MM.1S (cell line): Measurements from ENCODE around the gene SOX13.

ENCODE experiments used
- EZH2 ChIP-seq: fragments of 300-600 bp; sonication (generic); optimal IDR thresholded peaks from 2 replicates; pipeline ENCODE3; 2017; ENCODE audit warnings: low read depth, mild to moderate bottlenecking, antibody characterized with exemption, low read length, mixed read lengths
- EZH2phosphoT487 ChIP-seq: fragments of 300-600 bp; sonication (generic); IDR thresholded peaks from 2 replicates; pipeline ENCODE4 v1.6.1; 2018; ENCODE audit warnings: antibody characterized with exemption, low read length
- TF ChIP-seq, protein P1 (sequence below): fragments of 300-600 bp; sonication (generic); IDR thresholded peaks from 2 replicates; pipeline ENCODE4 v1.5.1; 2016; ENCODE audit warnings: antibody characterized with exemption, low read length, mixed read lengths

DNA sequence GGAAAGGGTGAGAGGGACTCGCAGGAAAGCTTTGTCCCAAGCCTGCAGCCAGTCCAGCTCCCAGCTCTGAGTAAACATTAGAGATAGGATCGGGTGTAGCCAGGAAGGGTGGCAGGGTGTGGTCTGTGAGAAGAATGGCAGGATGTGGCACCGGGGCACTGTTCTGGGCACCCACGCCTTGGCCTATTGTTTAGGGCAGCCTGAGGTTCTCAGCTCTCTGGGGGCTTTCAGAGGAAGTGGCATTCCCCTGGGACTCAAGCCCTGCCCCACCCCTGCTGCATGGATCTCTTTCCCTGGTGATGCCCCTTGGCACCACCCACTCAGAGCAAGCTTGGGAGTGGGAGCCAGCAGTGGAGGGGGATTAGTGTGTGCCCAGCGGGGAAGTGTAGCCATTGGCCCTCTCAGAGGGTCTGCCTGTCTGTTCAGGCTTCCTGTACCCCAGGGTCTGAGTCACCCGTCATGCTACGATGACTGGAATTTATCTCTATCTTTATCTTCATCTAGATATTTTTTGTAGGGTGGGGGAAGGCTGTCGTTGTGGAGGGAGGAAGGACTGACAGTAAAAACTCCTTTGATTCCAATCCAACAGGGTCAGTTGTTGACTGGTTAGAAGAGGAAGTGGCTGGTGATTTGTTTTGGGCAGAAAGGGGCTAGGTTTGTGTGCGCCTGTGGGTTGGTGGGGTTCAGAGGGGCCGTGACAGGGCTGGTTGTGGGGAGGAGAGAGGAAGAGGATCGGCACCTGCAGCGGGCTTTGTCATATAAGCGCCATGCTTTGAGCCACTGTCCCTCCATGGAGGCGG is 31.6 kb downstream of the SOX13 start:
- TF ChIP-seq, protein P1, sequence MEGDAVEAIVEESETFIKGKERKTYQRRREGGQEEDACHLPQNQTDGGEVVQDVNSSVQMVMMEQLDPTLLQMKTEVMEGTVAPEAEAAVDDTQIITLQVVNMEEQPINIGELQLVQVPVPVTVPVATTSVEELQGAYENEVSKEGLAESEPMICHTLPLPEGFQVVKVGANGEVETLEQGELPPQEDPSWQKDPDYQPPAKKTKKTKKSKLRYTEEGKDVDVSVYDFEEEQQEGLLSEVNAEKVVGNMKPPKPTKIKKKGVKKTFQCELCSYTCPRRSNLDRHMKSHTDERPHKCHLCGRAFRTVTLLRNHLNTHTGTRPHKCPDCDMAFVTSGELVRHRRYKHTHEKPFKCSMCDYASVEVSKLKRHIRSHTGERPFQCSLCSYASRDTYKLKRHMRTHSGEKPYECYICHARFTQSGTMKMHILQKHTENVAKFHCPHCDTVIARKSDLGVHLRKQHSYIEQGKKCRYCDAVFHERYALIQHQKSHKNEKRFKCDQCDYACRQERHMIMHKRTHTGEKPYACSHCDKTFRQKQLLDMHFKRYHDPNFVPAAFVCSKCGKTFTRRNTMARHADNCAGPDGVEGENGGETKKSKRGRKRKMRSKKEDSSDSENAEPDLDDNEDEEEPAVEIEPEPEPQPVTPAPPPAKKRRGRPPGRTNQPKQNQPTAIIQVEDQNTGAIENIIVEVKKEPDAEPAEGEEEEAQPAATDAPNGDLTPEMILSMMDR, result no peak
- TF ChIP-seq EZH2 (no peak), EZH2phosphoT487 (no peak)
